GM21515 (cell line): ENCODE measurements around the gene PSMD1.
A peak's percentile ranks its signal among the peaks of the same experiment; 100 is the strongest.
"Not testable (repeated sequence)": the region's sequence is repeated elsewhere in the genome, so short reads cannot be mapped to it uniquely, and the experiment has no call there.

Source experiments
- ATAC-seq: cut with Tn5 transposase; IDR thresholded peaks from one replicate; pipeline ENCODE4 v1.9.1; 2021; ENCODE audit not compliant: unreplicated experiment

PSMD1 gene

GRCh38 chr2:231056453-231057416 lies at the start of gene PSMD1:
Gene PSMD1 (plus strand): TSS chr2:231056867. CDS start chr2:231057026, 159 bp downstream.
- ATAC-seq, result peak; percentile 77

GRCh38 chr2:231007286-231008098 lies 49.2 kb upstream of the PSMD1 start:
- no peak for ATAC-seq

DNA sequence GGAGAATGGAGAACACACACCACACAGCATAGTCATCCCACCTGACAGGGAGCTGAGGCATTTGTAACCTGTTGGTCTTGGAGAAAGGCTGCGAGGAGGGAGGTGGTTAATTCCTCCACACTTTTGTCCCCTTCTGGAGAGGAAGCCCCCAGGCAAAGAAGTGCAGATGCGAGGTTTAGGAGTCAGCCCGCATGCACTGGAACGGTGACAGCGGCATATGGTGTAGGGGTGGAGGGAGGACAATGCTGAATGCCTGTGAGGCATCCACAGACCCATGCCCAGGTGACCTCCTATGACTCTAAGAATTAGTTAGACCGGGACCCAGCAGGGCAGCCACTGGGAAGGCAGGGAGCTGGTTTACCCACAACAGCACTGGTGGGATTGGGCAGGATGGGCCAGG lies 48.5 kb upstream of the PSMD1 start:
- ATAC-seq, result no peak

GRCh38 chr2:231009236-231009919 lies 47.3 kb upstream of the PSMD1 start:
- ATAC-seq, result no peak

DNA sequence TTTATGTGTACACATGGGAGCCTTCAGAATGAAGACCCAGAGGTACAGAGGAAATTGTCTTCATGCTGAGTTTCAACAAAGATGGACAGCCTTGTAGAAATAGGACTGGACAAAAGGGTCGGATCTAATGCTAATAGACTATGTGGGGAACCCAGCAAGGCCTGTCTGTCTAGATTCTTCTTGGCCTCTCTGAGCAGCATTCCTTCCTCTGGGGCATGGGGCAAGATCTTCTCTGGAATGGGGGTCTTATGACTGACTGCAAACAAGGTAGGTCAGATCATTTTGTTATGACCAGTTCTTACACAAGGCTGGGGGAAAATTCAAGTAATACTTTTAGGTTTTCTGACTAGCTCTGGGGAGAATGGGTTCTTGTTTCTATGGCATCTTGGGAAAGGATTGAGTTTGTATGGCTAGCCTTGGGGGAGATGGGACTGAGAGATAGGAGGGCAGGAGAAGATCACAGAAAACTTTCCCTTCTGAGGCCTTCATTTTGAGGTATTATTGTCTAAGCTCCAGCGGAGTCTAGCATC lies 46.4 kb upstream of the PSMD1 start:
- ATAC-seq, result no peak

DNA sequence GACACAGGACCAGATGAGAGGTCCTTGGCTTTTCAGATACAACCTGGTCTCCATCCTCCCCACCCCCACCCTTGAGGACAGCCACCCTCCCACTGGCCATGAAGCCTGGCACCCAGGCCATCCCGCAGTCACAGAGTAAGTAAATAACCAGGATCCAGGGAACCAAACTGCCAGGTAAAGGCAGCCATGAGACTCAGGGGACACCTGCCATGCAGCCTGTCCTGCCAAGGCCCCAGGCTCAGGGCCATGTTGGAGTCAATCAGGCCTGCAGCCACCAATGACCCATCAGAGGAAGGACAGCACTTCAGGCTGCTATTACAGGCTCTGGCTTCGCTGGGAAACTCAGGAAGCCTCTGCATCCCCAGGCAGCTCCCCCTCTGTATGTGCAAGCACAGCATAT lies 45.1 kb upstream of the PSMD1 start:
- no peak for ATAC-seq

DNA sequence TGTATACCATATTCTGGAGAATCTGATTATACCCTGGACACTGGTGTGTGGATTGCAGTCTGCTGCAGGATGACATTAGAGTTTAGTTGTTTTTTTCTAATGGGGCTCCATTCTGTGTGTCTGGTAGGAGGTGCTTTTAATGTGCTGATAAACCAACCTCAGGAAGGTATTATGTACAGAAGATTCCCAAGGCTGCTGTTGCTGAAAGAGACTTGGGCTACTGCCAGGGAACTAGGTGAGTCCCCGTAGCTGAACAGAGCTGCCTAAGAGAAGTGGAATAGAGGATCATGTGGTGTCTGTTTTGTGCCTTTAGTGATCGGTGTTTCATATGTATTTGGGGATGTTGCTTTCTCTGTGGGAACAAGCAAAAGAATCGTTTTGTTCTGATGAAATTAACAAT lies 44.2 kb upstream of the PSMD1 start:
- ATAC-seq, result no peak

- no peak for ATAC-seq
These were observed 42.8 kb upstream of the PSMD1 start for GRCh38 chr2:231013820-231014219.

GRCh38 chr2:231015478-231015877 lies 41.2 kb upstream of the PSMD1 start:
- no peak for ATAC-seq

GRCh38 chr2:231015926-231016325 lies 40.7 kb upstream of the PSMD1 start:
- no peak for ATAC-seq

GRCh38 chr2:231016566-231017230 lies 40.0 kb upstream of the PSMD1 start:
- no peak for ATAC-seq

DNA sequence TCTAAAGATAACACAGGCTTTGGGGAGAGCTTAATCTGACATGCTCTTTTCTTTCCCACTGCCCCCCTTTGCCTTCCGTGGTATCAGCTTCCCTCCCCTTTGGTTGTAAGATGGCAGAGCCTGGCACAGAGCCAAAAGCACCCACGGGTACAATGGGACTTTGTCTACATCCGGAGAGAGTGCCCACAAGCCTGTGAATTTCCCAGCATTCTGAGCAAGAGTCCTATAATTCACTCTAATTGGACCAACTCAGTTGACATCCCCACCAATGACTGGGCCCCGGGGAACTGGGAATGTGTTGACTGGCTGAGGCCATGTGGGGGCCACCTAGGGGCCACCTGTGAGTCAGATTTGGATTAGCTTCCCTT lies 39.5 kb upstream of the PSMD1 start:
- no peak for ATAC-seq

DNA sequence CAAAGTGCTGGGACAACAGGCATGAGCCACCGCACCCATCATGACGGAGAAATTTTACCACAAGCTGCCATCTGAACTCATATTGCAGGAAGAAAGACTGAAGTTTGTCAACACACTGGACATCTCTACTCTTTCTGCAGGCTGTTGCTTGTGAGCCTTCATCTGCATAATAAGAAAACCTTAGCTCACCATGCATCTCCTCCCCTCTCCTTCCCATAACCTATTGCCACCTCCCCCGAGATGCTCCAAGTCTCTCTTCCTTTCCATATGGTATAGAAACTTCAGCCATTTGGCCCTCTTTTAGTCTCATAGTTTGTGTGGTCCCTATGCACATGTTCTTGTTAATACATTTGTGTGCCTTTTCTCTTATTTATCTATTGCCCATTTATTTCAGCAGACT lies 38.5 kb upstream of the PSMD1 start:
- no peak for ATAC-seq

DNA sequence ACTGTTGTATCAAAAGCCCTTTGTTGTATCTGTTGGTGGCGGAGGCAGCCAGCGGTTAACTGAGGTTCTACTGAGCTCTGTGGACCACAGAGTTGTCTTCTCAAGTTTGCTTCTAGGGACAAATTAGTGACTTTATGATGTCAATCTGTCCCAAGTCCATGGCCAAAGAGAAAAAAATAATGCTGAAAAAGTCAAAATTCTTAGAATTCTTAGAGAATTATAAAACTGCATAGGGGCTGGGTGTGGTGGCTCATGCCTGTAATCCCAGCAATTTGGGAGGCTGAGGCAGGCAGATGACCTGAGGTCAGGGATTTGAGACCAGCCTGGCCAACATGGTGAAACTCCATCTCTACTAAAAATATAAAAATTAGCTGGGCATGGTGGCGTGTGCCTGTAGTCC lies 31.6 kb upstream of the PSMD1 start:
- not testable (repeated sequence) for ATAC-seq

DNA sequence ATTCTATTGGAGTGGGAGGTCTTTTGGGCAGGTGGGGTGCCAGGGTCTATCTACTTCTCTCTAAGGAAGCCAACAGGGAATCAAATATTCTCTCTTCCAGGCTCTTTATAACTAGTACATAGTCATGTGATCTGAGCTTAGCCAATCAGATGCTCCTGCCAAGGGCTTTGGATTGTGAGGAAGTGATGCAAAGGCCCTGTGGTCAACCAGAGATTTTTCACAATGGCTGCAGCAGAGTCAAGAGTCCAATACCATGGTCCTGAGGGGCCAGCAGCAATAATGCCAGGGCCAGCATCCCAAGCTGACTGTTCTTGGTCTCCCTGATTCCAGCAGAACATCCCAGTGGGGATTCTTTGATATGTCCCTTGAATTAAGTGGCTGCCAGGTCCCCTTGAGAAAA lies 27.8 kb upstream of the PSMD1 start:
- ATAC-seq, result no peak

- no peak for ATAC-seq
These were observed 27.1 kb upstream of the PSMD1 start for GRCh38 chr2:231029563-231029962.

DNA sequence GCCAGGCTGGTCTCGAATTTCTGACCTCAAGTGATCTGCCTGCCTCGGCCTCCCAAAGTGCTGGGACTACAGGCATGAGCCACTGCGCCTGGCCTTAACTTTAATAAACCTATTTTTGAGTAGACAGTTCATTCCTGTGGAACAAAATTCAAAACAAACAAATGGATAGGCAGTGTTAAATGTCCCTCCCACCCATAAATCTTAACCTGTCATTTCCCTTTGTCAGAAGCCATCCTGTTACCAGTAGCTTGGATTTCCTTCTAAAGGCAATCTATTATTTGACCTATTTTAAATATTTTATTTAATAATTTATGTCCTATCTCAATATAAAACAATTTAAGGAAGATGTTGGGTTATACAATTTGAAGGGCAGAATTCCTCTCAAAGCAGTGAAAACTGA lies 25.9 kb upstream of the PSMD1 start:
- ATAC-seq, result no peak

DNA sequence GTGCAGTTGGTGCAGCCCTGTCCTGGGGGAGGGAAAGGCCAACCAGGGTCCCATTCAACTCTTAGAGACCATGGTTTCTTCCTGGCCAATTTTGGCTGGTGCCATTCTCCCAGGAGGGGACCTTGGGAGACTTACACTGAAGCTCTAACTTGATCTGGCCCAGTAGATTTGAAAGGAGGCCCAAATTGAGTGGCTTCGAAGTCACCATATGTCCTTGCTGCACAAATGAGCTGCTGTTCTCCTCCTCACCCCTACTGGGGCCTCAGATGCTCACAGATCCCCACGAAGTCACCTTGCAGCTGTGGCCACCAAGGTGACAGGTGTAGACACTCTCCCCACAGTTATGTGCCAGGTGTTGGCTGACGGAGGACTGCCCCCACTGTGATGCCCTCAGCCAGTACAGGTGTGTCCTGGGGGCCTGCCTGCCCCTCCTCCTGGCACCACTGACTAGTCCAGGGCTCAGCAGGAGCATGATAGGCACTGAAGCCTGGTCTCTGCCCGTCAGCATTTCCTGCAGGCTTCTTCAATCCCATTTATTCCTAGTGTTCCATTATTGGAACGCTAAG lies 24.0 kb upstream of the PSMD1 start:
- ATAC-seq, result no peak

DNA sequence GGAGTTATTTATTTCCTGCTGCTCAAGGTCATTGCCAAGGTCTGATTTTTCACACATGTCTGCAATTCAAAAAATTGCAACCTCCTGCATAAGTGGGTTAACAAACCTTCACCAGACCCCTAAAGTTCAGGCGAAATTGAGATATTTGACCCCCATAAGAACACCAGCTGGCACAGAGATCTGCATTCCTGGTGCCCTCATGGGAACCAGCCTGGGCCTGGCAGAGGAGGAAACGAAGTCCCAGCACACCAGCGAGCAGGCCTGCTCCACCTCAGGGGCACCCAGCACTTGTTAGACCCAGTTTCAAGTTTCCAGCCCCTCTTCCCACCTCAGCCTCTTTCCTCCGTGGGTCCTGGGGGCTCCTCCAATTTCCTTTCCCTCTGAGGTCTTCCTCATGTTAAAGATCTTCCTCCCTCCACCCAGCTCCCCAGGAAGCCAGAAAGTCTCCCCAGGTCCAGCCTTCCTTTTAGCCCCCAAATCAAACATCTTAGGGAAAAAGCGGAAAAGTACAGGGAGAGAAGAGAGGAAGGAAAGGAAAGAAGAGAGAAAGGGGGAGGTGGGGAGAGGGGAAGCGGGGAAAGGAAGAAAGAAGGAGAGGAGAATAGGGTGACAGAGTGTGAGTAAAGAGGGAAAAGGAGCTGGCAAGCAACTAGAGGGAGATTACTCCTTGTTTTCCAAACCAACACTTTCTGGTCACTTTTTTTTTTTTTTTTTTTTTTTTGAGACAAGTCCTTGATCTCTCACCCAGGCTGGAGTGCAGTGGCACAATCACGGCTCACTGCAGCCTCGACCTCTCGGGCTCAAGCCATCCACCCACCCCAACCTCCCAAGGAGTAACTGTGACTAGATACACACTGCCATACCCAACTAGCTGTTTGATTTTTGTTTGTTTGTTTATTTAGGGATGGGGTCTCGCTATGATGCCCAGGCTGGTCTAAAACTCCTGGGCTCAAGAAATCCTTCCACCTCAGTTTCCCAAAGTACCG lies 23.2 kb upstream of the PSMD1 start:
- no peak for ATAC-seq
